Measurements from ENCODE around the gene LAMA4. TPM values are rescaled to one million over a fixed set of nuclear protein-coding genes. Genes with fewer than 3 reads are reported as not detected.

Gene LAMA4
- total RNA-seq, 1 experiment from 2014 or later, result 18.4 TPM

DNA sequence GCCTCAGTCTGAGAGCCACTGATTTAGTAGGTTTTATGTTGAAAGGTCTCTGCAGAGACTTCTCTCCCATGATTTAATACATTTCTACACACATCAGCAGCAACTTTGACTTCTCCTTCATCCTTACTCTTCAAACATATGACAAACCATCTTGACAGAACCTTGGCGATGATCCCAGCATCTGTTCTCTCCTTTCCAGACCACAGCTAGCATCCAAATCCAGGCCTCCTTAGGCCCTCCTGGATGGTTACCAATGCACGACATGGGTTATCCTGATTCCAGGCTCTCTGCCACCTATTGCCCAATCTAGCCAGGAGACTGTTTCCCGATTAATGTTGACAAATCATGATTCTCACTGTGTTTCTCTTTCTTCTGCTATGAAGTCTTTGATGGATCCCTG is 16.8 kb downstream of the LAMA4 start:
- DNase-seq (ENCODE audit: low spot score), result no peak

DNA sequence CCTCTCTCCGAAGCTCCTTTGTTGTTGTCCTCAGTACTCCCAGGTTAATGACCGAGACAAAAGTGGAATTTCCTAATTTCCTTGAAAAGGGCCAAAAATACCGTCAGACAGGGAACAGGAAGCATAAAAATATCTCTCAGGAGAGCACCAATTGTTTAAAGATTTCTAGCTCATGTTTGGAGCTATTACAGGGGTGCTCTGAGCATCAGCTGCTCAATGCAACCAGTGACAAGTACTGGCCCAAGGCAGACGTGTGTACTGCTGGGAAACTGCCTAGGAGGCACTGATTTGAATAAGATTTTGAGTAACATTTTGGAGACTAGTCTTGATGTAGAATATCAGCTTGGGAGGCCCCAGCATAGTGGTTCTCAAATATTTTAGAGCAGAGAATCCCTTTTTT is 17.3 kb downstream of the LAMA4 start:
- no peak for DNase-seq (ENCODE audit: low spot score)

DNA sequence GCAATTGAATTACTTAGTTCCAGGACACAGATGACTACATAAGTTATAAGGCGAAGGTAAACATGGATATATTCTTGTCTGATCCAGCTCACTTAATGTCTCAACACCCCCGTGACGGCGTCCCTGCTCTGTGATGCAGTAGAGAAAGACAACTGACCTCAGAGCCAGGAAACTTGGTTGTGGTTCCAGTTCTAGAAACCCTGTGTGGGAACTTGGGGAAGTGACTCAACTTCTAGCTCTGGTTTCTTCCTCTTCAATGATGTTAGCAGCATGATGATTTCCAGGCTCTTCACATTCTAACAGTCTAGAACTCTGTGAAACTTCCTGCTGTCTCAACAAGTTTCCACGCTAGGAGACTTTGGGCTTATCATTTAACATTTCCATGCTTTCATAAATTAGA is 18.4 kb downstream of the LAMA4 start:
- DNase-seq (ENCODE audit: low spot score), result no peak

DNA sequence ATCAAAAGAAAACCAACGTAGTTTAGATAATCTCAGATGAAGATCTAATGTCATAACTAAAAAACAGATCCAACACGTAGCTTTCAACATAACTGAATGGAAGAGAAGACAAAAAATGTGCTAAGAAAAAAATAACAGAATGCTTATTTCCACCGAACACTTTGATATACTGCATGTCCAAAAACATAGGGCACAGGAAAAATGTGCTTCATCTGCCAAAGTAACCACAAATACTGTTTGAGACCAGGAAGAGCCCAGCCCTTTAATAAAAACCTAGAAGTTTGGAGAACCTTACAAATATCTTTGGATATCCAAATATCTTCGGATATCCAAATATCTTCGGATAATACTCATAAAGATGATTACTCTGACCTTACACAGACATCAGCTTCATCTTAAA is 19.8 kb downstream of the LAMA4 start:
- DNase-seq (ENCODE audit: low spot score), result no peak

DNA sequence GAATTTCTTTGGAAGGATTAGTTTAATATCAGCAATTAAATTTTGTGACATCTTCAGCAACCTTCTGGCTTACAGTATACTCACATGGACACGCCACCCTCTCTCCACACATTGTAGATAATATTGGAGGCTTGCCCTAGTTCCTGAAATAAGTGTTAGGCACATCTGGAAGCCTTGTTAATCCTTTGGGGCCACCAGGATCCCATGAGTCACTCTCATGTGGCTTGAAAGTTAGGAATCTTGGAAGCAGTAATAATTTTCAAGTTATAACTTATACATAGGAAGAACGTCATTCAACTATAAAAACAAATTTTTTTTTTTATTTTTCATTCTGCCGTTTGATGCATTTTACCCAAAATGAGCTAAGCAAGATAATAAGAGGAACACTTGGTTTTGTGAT is 20.5 kb downstream of the LAMA4 start:
- DNase-seq (ENCODE audit: low spot score), result peak; percentile 39

DNA sequence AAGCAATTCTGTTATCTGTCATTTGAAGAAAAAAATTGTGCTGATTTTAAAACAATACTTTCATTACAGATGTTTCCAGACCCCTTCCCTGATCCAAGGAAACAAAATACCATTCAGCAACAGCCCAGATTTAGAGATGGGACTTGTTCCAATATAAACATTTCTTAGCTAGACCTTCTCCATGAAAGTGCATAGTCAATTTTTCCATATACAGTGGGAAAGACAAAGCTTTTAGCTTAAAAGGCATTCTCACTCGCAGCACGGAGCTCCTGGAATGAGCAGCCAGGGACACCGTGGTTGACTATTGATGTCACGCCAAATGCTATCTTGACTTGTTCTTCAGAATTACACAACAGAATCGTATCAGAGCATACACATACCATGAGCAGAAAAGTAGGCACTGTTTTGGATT is 21.5 kb downstream of the LAMA4 start:
- DNase-seq (ENCODE audit: low spot score), result peak; percentile 81

DNA sequence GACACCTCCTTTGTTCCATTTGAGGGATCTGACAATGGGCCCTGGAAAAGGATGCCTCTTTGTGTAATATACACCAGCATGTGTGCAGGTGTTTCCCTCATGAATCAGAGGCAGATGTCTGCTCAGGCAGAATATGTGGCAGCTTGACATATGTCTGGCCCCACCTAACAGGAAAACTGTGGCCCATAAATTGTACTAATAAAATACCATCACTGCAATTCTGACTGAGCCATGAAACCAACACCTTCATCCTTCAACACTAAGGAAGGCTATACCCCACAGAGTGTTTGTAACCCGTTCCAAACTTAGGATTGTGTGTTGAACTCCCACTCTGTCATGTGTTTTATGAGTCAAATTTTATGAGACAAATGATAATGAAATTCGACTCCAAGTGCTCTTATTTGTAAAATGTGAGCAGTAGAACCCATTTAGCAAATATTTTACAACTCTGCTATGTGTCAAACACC is 22.7 kb downstream of the LAMA4 start:
- DNase-seq (ENCODE audit: low spot score), result no peak

DNA sequence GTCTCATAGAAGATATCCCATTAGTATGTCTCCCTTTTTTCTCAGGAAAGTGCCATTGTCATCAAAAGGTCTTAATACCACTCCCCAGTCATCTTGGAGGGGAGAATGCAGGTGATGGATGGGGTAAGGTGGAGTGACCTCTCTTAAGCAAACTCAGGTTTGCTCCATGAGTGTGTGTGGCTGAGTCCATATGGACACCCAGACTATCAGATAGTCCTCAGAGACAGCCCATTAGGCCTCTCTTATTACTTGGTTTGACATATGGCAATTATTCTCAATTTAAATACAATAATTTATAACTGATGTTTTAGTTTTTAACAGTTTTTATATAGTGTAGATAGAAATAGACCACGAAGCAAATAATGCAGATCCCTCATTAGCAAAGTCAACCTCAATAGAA is 23.2 kb downstream of the LAMA4 start:
- DNase-seq (ENCODE audit: low spot score), result no peak

DNA sequence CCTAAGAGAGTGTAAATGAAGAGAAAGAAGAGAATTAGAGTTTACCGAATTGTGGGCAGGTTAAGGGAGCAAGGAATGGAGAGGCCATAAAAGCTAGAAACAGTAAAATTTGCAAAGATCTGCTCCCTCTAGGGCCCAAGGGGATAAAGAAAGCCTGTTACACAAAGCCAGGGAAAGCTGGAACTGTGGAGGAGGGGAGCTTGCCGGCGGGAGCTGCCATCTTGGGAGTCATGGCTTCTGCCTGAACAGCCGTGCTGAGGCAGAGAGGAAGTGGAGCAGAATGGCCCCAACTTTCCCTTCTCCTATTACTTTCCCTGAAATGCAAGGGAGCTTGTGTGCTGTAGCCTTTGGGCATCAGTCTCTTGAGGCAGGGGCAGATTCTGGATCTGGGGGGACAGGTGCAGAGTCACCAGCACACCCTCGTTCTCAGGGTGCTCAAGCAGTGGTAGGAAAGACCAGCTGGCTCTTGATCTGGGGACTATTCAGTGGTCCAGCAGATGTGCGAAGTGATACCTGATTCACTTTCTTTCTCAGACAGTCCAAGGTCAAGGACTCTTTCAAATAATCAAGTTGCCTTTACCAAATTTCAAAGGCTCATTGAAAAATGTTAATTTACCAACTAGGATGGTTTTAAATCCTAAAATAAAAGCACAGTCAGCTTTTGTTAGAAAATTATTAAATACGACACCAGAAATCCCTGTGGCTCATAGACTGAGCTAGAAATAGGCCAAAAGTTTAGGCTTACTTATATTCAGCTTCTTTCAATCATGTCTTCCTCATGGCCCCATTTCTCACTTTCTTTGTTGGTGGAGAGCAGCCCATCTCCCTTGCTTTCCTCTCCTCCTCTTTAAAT is 25.7 kb downstream of the LAMA4 start:
- DNase-seq (ENCODE audit: low spot score), result no peak

DNA sequence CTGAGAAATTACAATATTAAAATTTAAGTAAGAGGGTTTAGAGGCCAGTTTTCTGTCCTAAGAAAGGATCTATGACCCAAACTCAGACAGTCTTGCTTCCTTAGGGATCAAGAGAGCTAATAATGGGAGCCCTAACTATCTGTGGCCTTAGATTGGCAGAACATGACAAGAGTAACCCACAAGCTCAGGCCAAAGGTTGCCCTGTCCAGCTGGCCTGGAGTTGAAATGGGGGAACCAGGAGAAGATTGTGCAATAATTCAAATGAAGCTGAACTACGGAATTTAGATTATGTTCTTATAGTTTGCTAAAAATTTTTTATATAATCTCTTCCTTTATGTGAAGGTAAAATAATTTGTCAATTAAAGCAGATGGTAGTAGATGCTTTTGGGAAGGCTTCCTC is 26.4 kb downstream of the LAMA4 start:
- DNase-seq (ENCODE audit: low spot score), result no peak

DNA sequence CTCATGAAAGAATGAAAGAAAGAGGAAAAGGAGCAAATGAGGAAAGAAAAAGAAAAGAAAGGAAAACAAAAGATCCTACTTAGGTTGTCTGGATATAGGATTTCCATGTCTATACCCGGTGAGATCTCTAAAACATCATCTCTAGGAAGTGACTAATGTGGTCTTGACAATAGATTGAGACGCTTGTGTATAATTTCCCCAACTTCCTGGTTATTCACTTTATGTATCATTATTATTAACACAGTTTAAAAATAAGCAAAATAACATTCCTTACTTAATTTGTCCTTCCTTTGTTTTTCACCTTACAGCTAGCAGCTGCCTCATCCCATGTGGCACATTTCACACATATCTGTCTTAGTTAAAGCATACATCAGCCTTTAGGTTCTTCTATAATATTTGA is 27.0 kb downstream of the LAMA4 start:
- DNase-seq (ENCODE audit: low spot score), result no peak

DNA sequence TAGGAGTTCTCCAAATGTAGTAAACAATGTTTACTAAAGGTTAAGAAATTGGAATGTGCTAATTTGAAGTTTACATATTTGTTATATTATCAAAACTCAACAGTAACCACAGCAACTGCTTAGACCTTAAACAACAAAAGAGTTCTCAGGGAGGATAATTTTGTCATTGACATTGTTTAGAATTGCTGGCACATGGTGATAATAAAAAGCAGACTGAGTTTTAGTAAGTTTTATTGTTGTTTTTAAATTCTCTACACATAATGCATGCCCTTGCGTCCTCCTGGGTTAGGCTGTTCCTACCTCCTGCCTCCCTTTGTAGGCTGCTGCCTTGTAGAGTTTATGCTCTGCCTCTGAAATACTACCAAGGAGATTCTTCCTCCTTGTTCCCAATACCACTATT is 28.7 kb downstream of the LAMA4 start:
- DNase-seq (ENCODE audit: low spot score), result no peak

DNA sequence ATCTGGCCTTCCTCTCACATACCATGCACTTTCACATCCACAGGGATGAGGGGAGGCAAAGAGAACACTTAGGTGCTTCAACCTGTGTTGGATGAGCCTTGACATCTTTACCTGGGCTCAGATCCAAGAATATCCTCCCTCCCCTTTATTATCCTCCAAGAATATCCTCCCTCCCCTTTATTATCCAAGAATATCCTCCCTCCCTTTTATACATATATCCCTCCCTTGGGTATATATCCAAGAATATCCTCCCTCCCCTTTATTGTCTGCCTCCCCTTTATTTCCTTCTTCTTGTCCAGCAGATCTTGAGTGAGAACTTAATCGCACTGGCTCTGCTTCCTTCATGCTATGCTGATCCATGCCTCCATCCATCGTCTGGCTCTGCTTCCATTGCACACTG is 30.3 kb downstream of the LAMA4 start:
- DNase-seq (ENCODE audit: low spot score), result no peak

DNA sequence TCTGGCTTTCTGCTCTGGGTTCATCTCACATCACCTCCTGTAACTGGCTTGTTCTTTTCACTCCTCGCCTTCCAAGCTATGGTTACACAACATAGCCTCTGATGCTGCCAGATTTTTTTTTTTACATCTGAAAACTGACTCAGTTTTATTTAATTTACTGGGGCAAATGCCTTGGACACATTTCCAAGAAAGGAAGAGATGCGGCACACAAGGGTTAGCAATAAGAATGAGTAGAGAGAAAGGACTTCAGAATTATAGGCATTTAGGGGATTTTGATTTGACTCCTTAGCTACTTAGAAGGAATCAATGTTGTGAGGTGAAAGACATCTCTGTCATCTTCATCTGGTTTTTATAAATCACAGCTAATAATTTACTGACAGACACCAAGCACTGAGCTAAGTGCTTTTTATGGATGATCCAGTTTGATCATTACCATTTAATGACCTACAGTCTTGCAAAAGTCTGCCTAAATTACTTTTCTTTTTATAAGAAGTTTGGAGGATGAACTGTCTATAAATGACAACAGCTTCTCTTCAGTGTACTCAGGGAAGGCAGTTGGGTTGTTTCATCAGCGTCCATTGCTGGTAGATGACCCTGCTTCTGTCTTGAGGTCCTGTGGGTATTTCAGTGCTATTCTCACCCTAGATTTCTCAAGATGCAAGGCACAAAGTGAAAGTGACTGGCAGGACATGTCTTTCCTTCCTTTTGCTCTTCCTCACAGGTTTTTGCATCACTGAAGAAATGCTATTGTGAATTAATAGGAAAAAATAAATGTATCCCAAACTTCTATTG is 31.1 kb downstream of the LAMA4 start:
- DNase-seq (ENCODE audit: low spot score), result peak; percentile 45

DNA sequence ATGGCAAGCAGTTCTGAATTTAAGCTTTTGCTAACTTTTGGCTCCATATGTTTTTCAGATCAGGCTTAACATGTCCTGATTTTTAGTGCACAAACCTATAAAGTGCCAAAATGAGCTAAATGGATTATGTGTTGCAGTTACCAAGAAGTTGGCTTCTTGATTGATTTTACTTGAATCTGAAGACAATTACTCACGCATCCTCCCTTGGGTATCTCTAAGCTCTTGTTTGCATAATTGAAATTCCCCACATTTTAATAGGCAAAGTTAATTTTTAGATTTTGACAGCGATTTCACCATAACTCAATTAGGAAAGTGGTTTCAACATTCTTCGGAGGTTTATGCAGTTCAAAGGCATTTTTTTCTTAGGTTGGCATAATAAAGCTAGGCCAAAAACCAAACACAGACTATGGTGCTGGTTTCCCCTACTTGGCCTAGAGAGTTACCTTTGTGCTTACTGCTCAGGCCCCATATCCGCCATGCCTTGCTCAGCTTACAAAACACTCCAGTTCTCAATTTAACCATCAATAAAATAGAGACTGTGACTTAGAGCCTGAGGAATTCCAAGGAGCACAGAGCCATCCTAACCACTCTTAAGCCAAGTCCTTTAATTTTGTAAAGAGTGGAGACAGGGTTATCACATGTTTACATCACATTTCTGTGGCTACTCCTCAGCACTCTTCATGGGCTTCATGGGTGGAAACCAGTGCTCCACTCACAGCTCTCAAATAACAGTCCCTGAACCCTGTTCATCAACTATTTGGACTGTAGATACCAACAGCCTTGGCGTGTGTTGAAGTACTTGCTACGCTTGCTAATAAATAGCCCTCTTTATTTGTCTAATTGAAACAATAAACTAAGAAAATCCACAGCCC is 32.1 kb downstream of the LAMA4 start:
- peak; percentile 71 for DNase-seq (ENCODE audit: low spot score)

DNA sequence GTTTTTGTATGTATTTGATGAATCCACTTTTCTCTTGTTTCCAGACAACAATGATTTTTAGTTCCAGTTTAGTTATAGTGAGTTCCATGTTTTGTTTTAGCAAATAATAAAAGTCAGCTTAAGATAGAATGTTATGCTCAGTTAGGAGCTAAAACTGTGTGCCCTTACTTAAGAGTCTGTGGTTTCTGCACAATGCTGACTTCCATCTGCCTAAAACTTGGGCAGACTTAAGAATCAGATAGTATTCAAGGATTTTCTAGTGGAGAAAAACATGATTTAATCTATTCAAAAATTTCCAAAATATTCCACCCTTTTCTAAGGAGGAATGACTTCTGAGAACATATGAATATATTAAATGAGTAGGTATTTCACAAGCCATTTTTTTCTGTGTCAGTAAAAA is 32.8 kb downstream of the LAMA4 start:
- no peak for DNase-seq (ENCODE audit: low spot score)

DNA sequence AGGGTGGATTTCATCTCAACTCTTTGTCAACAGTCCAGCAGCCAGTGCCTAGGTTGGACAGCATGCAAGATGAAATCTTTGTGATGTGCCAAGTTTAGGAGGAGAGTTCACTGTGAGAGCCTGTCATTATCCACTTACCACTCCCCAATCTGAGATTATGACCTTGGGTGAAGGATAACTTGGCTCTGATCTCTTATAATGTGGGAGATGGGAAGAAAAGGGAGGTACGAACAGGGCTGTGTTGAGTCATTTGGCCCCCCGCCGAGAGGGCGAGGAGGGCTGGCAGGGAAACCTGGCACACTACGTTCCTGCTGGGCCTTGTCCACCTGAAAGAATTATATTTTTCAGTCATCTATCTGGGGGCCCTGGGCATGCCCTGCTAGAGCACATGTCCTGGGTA is 35.8 kb downstream of the LAMA4 start:
- no peak for DNase-seq (ENCODE audit: low spot score)

DNA sequence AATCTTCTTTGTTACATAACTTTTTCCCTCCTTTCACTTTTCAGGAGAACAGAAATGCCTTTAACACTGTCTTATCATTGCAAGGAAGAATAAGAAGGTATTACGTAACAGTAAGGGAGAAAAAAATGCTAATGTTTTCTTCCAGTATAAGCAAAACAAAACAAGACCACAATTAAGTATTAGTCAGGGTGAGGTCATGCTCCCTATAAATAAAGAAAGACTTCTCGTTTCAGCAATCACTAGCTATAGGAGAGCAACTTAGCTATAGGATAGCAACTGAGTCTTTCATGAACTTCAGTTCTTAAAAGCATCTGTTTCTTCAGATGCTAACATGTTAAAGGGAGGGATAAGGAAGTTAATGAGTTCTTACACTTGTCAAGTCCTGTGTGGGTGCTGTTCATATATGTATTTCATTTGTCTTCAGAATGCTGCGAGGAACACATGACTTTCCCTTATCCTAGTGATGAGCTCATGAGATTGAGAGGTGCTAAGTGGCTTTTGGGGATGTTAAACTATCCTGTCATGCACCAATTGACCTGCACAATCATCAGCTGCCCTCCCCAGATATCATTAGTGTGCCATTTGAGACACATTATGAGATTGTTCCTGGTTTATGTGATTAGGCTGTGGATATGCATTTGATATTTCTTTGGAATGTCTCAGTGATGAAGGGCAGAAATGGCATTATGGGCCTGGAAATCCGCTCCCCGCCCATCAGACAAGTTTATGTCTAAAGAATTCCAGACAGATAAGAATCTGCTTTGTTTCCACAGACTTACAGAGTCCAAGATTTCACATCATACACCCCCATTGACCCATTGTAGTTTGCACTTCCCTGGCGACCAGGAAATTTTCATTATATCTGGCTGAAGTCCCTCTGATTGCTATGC is 37.5 kb downstream of the LAMA4 start:
- DNase-seq (ENCODE audit: low spot score), result peak; percentile 80

DNA sequence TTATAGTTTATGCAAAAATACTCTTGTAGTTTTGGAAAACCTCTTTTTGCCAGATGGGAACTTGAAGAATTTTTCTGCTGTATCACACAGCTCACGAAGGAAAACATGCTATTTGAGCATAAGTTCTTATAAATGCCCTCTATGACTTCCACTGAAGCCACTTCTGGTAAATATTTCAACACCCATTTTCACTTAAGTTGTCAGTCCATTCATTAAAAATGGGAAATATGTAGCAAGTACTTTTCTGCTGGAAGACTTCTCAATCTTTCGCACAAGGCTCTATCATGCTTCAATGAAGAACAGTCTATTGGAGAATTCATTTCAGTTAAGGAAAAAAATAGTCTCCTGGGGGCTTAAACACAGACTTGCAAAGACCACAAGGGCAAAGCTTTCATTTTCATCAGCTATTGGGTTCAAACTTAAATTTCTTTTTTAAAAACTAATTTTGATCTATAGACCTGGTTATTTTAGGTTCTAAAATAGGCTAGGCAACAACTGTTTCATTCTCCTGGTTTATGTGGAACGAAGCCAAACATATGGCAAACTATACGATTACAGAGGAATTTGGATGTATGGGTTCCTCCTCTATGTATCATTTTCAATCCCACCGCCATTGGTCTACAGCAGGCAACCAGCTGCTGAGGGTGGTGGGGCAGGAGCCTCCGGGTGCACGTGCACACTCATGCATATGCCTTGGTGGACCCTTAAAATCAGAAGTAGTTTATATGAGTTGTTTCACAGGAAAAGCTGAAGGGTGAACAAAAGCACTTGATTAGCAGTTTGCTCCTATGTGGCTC is 38.7 kb downstream of the LAMA4 start:
- no peak for DNase-seq (ENCODE audit: low spot score)

DNA sequence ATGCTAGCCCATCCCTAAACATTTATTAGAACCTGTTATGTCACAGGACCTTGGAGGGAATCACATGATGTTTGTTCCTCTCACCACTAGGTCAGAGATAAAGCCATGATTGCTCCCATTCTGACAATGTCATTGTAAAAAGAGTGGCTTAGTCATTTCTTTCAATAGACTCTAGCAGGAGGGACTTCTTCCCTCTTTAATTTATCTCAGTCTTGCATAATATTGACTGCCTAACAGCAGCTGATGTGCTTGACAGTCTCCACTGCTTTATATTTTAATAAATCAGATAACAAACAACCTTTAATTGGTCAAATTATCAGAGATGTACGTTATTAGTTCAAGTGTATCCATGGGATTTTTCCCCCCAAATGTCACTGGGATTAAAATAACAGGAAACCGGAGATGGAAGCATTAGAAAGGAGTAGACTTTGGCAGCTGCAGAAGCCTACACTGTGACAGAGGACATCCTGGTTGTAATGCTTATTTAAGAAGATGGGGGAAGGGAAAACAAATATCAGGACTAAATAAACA is 39.6 kb downstream of the LAMA4 start:
- DNase-seq (ENCODE audit: low spot score), result no peak

Data from H4 (cell line).